Measurements from ENCODE around the gene PARS2. TPM values are rescaled to one million over a fixed set of nuclear protein-coding genes. Genes with fewer than 3 reads are reported as not detected.

Gene PARS2
- total and polyA plus RNA-seq, 4 donors: 1.3 to 4.3 (median 2.7) TPM

DNA sequence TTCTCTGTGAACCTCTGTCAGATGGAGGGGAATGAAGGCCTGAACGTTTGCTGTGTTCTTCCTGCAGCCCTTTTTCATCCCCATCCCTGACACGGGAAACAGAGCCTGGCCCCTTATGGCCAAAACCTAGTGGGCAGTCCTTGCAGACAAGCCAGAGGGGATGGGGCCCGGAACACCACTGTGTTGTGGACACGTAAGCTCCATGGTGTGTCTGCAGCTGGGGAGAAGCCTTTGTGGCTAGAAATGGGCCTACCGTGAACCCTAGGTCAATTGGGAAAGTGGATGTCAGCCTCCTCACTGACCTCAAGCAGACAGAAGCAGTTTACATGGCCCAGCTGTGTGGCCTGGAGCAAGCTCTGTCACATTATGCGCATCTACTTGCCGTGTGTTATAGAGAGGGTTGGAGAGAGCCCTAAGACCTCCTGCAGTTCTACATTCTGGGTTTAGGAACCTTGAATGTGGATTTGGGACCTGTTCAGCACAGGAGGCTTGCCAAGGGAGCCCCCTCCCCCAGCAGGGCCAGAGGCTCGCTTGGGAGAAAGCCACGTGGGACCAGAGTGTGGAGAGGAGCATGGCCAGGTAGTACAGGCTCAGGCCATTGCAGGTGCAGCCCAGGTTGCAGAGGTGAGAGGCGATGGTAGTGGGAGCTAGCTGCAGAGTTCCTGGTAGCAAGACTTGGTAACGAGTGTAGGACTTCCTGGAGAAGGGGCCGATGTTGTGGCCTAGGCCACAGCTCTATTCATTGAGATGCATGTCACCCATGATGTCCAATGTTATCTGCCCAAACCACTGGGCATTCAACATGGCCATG, 20.7 kb downstream of the PARS2 start:
- WGBS, 2 donors: 85 to 86% methylated on average over 12 of the region's 12 CpGs
- peaks cover 16 to 41% (median 29%) of the 10 kb centered on the region in 4 donors for H3K36me3 ChIP-seq (ENCODE audit: control insufficient read depth in 4 of 4, insufficient read depth in 4 of 4, low read length in 4 of 4)
- DNase-seq: peak in 1 of 3 donors; percentile 8
- H3K4me1 ChIP-seq (ENCODE audit: control insufficient read depth in 5 of 5, insufficient read depth in 5 of 5, low read length in 5 of 5): peaks cover 0 to 3% (median 0%) of the 10 kb centered on the region in 5 donors
- no peak for ATAC-seq (ENCODE audit: insufficient read depth, low FRiP score)
- no peak overlapping the region for H3K27ac ChIP-seq (ENCODE audit: low read depth in 1 of 2, low read length in 1 of 2)
- TF ChIP-seq, protein P1, sequence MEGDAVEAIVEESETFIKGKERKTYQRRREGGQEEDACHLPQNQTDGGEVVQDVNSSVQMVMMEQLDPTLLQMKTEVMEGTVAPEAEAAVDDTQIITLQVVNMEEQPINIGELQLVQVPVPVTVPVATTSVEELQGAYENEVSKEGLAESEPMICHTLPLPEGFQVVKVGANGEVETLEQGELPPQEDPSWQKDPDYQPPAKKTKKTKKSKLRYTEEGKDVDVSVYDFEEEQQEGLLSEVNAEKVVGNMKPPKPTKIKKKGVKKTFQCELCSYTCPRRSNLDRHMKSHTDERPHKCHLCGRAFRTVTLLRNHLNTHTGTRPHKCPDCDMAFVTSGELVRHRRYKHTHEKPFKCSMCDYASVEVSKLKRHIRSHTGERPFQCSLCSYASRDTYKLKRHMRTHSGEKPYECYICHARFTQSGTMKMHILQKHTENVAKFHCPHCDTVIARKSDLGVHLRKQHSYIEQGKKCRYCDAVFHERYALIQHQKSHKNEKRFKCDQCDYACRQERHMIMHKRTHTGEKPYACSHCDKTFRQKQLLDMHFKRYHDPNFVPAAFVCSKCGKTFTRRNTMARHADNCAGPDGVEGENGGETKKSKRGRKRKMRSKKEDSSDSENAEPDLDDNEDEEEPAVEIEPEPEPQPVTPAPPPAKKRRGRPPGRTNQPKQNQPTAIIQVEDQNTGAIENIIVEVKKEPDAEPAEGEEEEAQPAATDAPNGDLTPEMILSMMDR (IDR thresholded peaks at IDR 0.05; ENCODE audit: control extremely low read depth, extremely low read depth): no peak
- no peaks in the 10 kb centered on the region for H3K27me3 ChIP-seq (ENCODE audit: control insufficient read depth in 3 of 3, insufficient read depth in 3 of 3, low read length in 2 of 3)
- no peak overlapping the region for H3K4me3 ChIP-seq
- H3K9ac ChIP-seq (ENCODE audit: insufficient read depth in 1 of 2, low read length in 2 of 2): no peak overlapping the region
- no peaks in the 10 kb centered on the region for H3K9me3 ChIP-seq (ENCODE audit: control insufficient read depth in 4 of 4, insufficient read depth in 3 of 4, low read length in 3 of 4)

GRCh38 chr1:54742282-54742681, 22.0 kb downstream of the PARS2 start:
- Histone ChIP-seq H3K27ac (ENCODE audit: low read depth in 1 of 2, low read length in 1 of 2) (no peak overlapping the region), H3K9me3 (ENCODE audit: control insufficient read depth in 4 of 4, insufficient read depth in 3 of 4, low read length in 3 of 4) (no peaks in the 10 kb centered on the region), H3K4me3 (no peak overlapping the region), H3K27me3 (ENCODE audit: control insufficient read depth in 3 of 3, insufficient read depth in 3 of 3, low read length in 2 of 3) (no peaks in the 10 kb centered on the region), H3K36me3 (ENCODE audit: control insufficient read depth in 4 of 4, insufficient read depth in 4 of 4, low read length in 4 of 4) (peaks cover 16 to 49% (median 31%) of the 10 kb centered on the region in 4 donors), H3K9ac (ENCODE audit: insufficient read depth in 1 of 2, low read length in 2 of 2) (no peak overlapping the region), H3K4me1 (ENCODE audit: control insufficient read depth in 5 of 5, insufficient read depth in 5 of 5, low read length in 5 of 5) (no peaks in the 10 kb centered on the region)
- TF ChIP-seq, protein P1 (IDR thresholded peaks at IDR 0.05; ENCODE audit: control extremely low read depth, extremely low read depth): no peak
- DNase-seq: peak in 1 of 3 donors; percentile 44
- WGBS, 2 donors: 74 to 85% methylated on average over 4 of the region's 4 CpGs
- no peak for ATAC-seq (ENCODE audit: insufficient read depth, low FRiP score)

DNA sequence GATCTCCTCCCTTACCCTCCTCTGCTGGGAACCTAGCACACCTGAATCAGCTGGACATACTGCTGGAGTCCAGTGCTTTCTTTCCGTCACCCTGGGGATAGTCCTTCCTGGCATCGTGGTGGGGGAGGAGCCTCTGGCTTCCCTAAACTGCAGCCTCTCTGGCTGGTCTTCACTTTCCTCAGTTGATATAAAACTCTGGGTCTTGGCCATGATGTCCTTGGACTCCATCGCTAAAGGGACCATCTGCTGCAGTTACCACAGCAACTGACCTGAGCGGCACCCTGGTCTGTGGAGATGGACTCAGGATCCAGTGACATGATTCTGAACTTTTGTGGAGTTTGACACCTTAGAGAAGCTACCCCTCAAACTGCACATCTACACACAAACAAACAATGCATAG, 22.8 kb downstream of the PARS2 start:
- H3K4me1 ChIP-seq (ENCODE audit: control insufficient read depth in 5 of 5, insufficient read depth in 5 of 5, low read length in 5 of 5): no peaks in the 10 kb centered on the region
- H3K27me3 ChIP-seq (ENCODE audit: control insufficient read depth in 3 of 3, insufficient read depth in 3 of 3, low read length in 2 of 3): no peaks in the 10 kb centered on the region
- peaks cover 16 to 56% (median 35%) of the 10 kb centered on the region in 4 donors for H3K36me3 ChIP-seq (ENCODE audit: control insufficient read depth in 4 of 4, insufficient read depth in 4 of 4, low read length in 4 of 4)
- ATAC-seq (ENCODE audit: insufficient read depth, low FRiP score): no peak
- no peak overlapping the region for H3K27ac ChIP-seq (ENCODE audit: low read depth in 1 of 2, low read length in 1 of 2)
- TF ChIP-seq, protein P1 (IDR thresholded peaks at IDR 0.05; ENCODE audit: control extremely low read depth, extremely low read depth): no peak
- no peak for DNase-seq
- no peak overlapping the region for H3K4me3 ChIP-seq
- 88 to 92% methylated on average over 4 of the region's 4 CpGs for WGBS, 2 donors
- no peaks in the 10 kb centered on the region for H3K9me3 ChIP-seq (ENCODE audit: control insufficient read depth in 4 of 4, insufficient read depth in 3 of 4, low read length in 3 of 4)
- no peak overlapping the region for H3K9ac ChIP-seq (ENCODE audit: insufficient read depth in 1 of 2, low read length in 2 of 2)

All from lung (tissue), 12 donors.